T-helper 22 cell (primary cell): Measurements from ENCODE around the gene SPECC1.

Experiments used
- DNase-seq: peaks from one replicate; pipeline ENCODE4 v3.0.0-alpha.2; 2020; ENCODE audit warnings: low read depth

The SPECC1 gene

GRCh38 chr17:20273741-20274500 is 264.8 kb downstream of the SPECC1 start:
- DNase-seq: no peak

- no peak for DNase-seq
Measured at GRCh38 chr17:20275653-20276052, 266.5 kb downstream of the SPECC1 start.

- DNase-seq: no peak
Measured at GRCh38 chr17:20276421-20276820, 267.3 kb downstream of the SPECC1 start.

- no peak for DNase-seq
Measured at GRCh38 chr17:20278805-20279204, 269.6 kb downstream of the SPECC1 start.

- no peak for DNase-seq
Measured at GRCh38 chr17:20279631-20280030, 270.5 kb downstream of the SPECC1 start.

GRCh38 chr17:20280051-20280450 is 270.9 kb downstream of the SPECC1 start:
- DNase-seq: no peak

- DNase-seq: no peak
Measured at GRCh38 chr17:20280851-20281250, 271.7 kb downstream of the SPECC1 start.

- no peak for DNase-seq
Measured at GRCh38 chr17:20281860-20282259, 272.7 kb downstream of the SPECC1 start.

GRCh38 chr17:20282526-20283308 is 273.6 kb downstream of the SPECC1 start:
- DNase-seq: no peak

GRCh38 chr17:20284022-20284421 is 274.9 kb downstream of the SPECC1 start:
- DNase-seq: no peak

GRCh38 chr17:20284570-20285295 is 275.6 kb downstream of the SPECC1 start:
- DNase-seq: no peak

- no peak for DNase-seq
Measured at GRCh38 chr17:20289984-20290383, 280.8 kb downstream of the SPECC1 start.

- no peak for DNase-seq
Measured at GRCh38 chr17:20291853-20292252, 282.7 kb downstream of the SPECC1 start.

GRCh38 chr17:20293501-20293900 is 284.3 kb downstream of the SPECC1 start:
- no peak for DNase-seq

GRCh38 chr17:20294120-20294519 is 285.0 kb downstream of the SPECC1 start:
- DNase-seq: no peak

- no peak for DNase-seq
Measured at GRCh38 chr17:20299013-20299412, 289.9 kb downstream of the SPECC1 start.

GRCh38 chr17:20300436-20300934 is 291.3 kb downstream of the SPECC1 start:
- DNase-seq: no peak

GRCh38 chr17:20302246-20302917 is 293.2 kb downstream of the SPECC1 start:
- DNase-seq: no peak

- DNase-seq: no peak
Measured at GRCh38 chr17:20304961-20305360, 295.8 kb downstream of the SPECC1 start.

GRCh38 chr17:20306924-20307323 is 297.8 kb downstream of the SPECC1 start:
- no peak for DNase-seq

GRCh38 chr17:20307326-20307910 is 298.3 kb downstream of the SPECC1 start:
- no peak for DNase-seq

- DNase-seq: no peak
Measured at GRCh38 chr17:20310481-20310880, 301.3 kb downstream of the SPECC1 start.
